H1 (cell line): Measurements from ENCODE around the gene KRT81. TPM values are rescaled to one million over a fixed set of nuclear protein-coding genes. Genes with fewer than 3 reads are reported as not detected.

Experiments
- CHD7 ChIP-seq: fragments of 300-600 bp; sonication (generic); IDR thresholded peaks from 2 replicates; pipeline ENCODE4 v1.7.1; 2012; ENCODE audit warnings: low read length, moderate library complexity, mild to moderate bottlenecking, inconsistent platforms; ENCODE audit not compliant: insufficient replicate concordance
- FOSL1 ChIP-seq: IDR thresholded peaks from 2 replicates; pipeline ENCODE4 v1.6.1; 2011; ENCODE audit warnings: mild to moderate bottlenecking, low read depth, low read length, moderate library complexity; ENCODE audit not compliant: insufficient read depth
- GTF2F1 ChIP-seq: IDR thresholded peaks from 2 replicates; pipeline ENCODE4 v1.6.1; 2012; ENCODE audit warnings: low read depth, low read length, improper control_type of control experiment, borderline replicate concordance
- NRF1 ChIP-seq: IDR thresholded peaks from 2 replicates; pipeline ENCODE4 v1.6.1; 2011; ENCODE audit warnings: mild to moderate bottlenecking, low read depth, low read length, improper control_type of control experiment
- POLR2A ChIP-seq, 2 experiments: IDR thresholded peaks; 1 replicate in 1 of 2; 2 replicates in 1 of 2; pipeline ENCODE4 v1.6.1; 2011; ENCODE audit warnings: low read depth in 2 of 2, low read length in 2 of 2, mild to moderate bottlenecking in 2 of 2; ENCODE audit errors: control extremely low read depth in 1 of 2
- RFX5 ChIP-seq: IDR thresholded peaks from 2 replicates; pipeline ENCODE4 v1.6.1; 2011; ENCODE audit warnings: low read depth, low read length, improper control_type of control experiment, borderline replicate concordance
- SRF ChIP-seq: IDR thresholded peaks from 2 replicates; pipeline ENCODE4 v1.6.1; 2011; ENCODE audit warnings: mild to moderate bottlenecking, low read depth, low read length, moderate library complexity
- polyA plus RNA-seq, 7 experiments: library from polyadenylated mRNA; depleted of rRNA in 3 of 7; stranded (reverse) in 5 of 7; unstranded in 2 of 7; fragments of >200 nt in 5 of 7; fragments of 200-250 nt in 2 of 7; gene quantifications; 1 replicate in 5 of 7; 2 replicates in 1 of 7; 4 replicates in 1 of 7; pipeline versions ENCODE4 v1.2.1 to v1.2.3, GENCODE V29; 2011 to 2013; ENCODE audit warnings: missing spikeins in 2 of 7, mixed read lengths in 2 of 7
- total RNA-seq: library from RNA; stranded (reverse); fragmentation: NEBNext Ultra II Directional; extraction: Animal tissue kit (Norgen Biotek cat#: 25700); gene quantifications from 2 replicates; pipeline ENCODE4 v1.2.1, GENCODE V29; 2021
- TF ChIP-seq, protein P1 (sequence below): IDR thresholded peaks from 2 replicates; pipeline ENCODE4 v1.6.1; 2012; ENCODE audit warnings: low read length, inconsistent platforms

KRT81 gene
- total and polyA plus RNA-seq, 2 of the 8 experiments (the other 6 are each of a cell fraction or from before 2014, with no cell fraction given): not detected

GRCh38 chr12:52254180-52254964 lies 37.0 kb downstream of the KRT81 start (continued):
- TF ChIP-seq CHD7: no peak
- TF ChIP-seq NRF1: no peak
- no peak for TF ChIP-seq POLR2A (IDR thresholded peaks at IDR 0.05; ENCODE audit: control extremely low read depth in 1 of 2, low read depth in 2 of 2, low read length in 2 of 2)
- no peak for TF ChIP-seq RFX5
- TF ChIP-seq, protein P1, sequence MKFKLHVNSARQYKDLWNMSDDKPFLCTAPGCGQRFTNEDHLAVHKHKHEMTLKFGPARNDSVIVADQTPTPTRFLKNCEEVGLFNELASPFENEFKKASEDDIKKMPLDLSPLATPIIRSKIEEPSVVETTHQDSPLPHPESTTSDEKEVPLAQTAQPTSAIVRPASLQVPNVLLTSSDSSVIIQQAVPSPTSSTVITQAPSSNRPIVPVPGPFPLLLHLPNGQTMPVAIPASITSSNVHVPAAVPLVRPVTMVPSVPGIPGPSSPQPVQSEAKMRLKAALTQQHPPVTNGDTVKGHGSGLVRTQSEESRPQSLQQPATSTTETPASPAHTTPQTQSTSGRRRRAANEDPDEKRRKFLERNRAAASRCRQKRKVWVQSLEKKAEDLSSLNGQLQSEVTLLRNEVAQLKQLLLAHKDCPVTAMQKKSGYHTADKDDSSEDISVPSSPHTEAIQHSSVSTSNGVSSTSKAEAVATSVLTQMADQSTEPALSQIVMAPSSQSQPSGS: no peak
- TF ChIP-seq SRF: no peak
- TF ChIP-seq FOSL1: no peak
- no peak for TF ChIP-seq GTF2F1
